ENCODE data around the gene ARL4C.

Gene ARL4C

GRCh38 chr2:234496835-234497593 lies at the start of gene ARL4C:
TSS of gene ARL4C (minus strand) at chr2:234497081. CDS start at chr2:234496586, 495 bp downstream.
- DNase-seq (ENCODE audit: low read depth in 2 of 2): peak; percentile 49 to 50

- peak; percentile 60 to 63 for DNase-seq (ENCODE audit: low read depth in 2 of 2)
Observed at GRCh38 chr2:234544659-234545611, 48.1 kb upstream of the ARL4C start.

GRCh38 chr2:234542742-234543141 lies 45.9 kb upstream of the ARL4C start:
- DNase-seq (ENCODE audit: low read depth in 2 of 2): no peak

- DNase-seq (ENCODE audit: low read depth in 2 of 2): no peak
Observed at GRCh38 chr2:234537929-234538328, 41.0 kb upstream of the ARL4C start.

GRCh38 chr2:234536178-234536965 lies 39.5 kb upstream of the ARL4C start:
- no peak for DNase-seq (ENCODE audit: low read depth in 2 of 2)

GRCh38 chr2:234535464-234535863 lies 38.6 kb upstream of the ARL4C start:
- DNase-seq (ENCODE audit: low read depth in 2 of 2): no peak

- no peak for DNase-seq (ENCODE audit: low read depth in 2 of 2)
Observed at GRCh38 chr2:234534515-234534914, 37.6 kb upstream of the ARL4C start.

GRCh38 chr2:234533626-234534025 lies 36.7 kb upstream of the ARL4C start:
- DNase-seq (ENCODE audit: low read depth in 2 of 2): no peak

GRCh38 chr2:234528410-234529148 lies 31.7 kb upstream of the ARL4C start:
- no peak for DNase-seq (ENCODE audit: low read depth in 2 of 2)

- no peak for DNase-seq (ENCODE audit: low read depth in 2 of 2)
Observed at GRCh38 chr2:234526711-234527110, 29.8 kb upstream of the ARL4C start.

- DNase-seq (ENCODE audit: low read depth in 2 of 2): no peak
Observed at GRCh38 chr2:234521536-234521935, 24.7 kb upstream of the ARL4C start.

- no peak for DNase-seq (ENCODE audit: low read depth in 2 of 2)
Observed at GRCh38 chr2:234518986-234519642, 22.2 kb upstream of the ARL4C start.

- DNase-seq (ENCODE audit: low read depth in 2 of 2): no peak
Observed at GRCh38 chr2:234517971-234518370, 21.1 kb upstream of the ARL4C start.

GRCh38 chr2:234514873-234515638 lies 18.2 kb upstream of the ARL4C start:
- no peak for DNase-seq (ENCODE audit: low read depth in 2 of 2)

GRCh38 chr2:234514099-234514498 lies 17.2 kb upstream of the ARL4C start:
- DNase-seq (ENCODE audit: low read depth in 2 of 2): no peak

GRCh38 chr2:234512884-234513669 lies 16.2 kb upstream of the ARL4C start:
- no peak for DNase-seq (ENCODE audit: low read depth in 2 of 2)

- DNase-seq (ENCODE audit: low read depth in 2 of 2): no peak
Observed at GRCh38 chr2:234502919-234503285, 6.0 kb upstream of the ARL4C start.

- no peak for DNase-seq (ENCODE audit: low read depth in 2 of 2)
Observed at GRCh38 chr2:234502285-234502918, 5.5 kb upstream of the ARL4C start.
